ENCODE data around the gene RASAL2. TPM values are rescaled to one million over a fixed set of nuclear protein-coding genes. Genes with fewer than 3 reads are reported as not detected.

Gene RASAL2
- total RNA-seq, 1 experiment from 2014 or later = 31.6 TPM

- ChIA-PET POLR2A (no interaction called here), CTCF (no interaction called here)
- H3K36me3 ChIP-seq (ENCODE audit: control insufficient read depth, insufficient read depth, low read length) = no peaks in the 10 kb centered on the region
- in situ Hi-C loops (cut with HindIII; ENCODE audit: low pct_unique_long_range_greater_than_20kb, low sequenced_read_pairs) = no loop called here
- no peak overlapping the region for H3K4me3 ChIP-seq (ENCODE audit: low read depth in 2 of 2, low read length in 2 of 2)
- no TSS peak for BruUV-seq (replicated peaks)
- no peaks in the 10 kb centered on the region for H3K9me3 ChIP-seq (ENCODE audit: control insufficient read depth, insufficient read depth, low read depth, low read length)
- no peak for ATAC-seq
- intact Hi-C loops (cut with micrococcal nuclease; ENCODE audit: unreplicated experiment) = no loop called here
- TF ChIP-seq SIN3A (IDR thresholded peaks at IDR 0.05; ENCODE audit: borderline replicate concordance, insufficient read depth, low read depth, low read length) (no peak), TCF7L2 (IDR thresholded peaks at IDR 0.05; ENCODE audit: low read depth, low read length) (no peak), POLR2AphosphoS5 (IDR thresholded peaks at IDR 0.05; ENCODE audit: low read depth, low read length) (no peak)
- TF ChIP-seq, protein P1, sequence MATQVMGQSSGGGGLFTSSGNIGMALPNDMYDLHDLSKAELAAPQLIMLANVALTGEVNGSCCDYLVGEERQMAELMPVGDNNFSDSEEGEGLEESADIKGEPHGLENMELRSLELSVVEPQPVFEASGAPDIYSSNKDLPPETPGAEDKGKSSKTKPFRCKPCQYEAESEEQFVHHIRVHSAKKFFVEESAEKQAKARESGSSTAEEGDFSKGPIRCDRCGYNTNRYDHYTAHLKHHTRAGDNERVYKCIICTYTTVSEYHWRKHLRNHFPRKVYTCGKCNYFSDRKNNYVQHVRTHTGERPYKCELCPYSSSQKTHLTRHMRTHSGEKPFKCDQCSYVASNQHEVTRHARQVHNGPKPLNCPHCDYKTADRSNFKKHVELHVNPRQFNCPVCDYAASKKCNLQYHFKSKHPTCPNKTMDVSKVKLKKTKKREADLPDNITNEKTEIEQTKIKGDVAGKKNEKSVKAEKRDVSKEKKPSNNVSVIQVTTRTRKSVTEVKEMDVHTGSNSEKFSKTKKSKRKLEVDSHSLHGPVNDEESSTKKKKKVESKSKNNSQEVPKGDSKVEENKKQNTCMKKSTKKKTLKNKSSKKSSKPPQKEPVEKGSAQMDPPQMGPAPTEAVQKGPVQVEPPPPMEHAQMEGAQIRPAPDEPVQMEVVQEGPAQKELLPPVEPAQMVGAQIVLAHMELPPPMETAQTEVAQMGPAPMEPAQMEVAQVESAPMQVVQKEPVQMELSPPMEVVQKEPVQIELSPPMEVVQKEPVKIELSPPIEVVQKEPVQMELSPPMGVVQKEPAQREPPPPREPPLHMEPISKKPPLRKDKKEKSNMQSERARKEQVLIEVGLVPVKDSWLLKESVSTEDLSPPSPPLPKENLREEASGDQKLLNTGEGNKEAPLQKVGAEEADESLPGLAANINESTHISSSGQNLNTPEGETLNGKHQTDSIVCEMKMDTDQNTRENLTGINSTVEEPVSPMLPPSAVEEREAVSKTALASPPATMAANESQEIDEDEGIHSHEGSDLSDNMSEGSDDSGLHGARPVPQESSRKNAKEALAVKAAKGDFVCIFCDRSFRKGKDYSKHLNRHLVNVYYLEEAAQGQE (IDR thresholded peaks at IDR 0.05; ENCODE audit: insufficient read depth in 1 of 2, low read depth in 2 of 2, low read length in 1 of 2) = no peak
- TF ChIP-seq, protein P2, sequence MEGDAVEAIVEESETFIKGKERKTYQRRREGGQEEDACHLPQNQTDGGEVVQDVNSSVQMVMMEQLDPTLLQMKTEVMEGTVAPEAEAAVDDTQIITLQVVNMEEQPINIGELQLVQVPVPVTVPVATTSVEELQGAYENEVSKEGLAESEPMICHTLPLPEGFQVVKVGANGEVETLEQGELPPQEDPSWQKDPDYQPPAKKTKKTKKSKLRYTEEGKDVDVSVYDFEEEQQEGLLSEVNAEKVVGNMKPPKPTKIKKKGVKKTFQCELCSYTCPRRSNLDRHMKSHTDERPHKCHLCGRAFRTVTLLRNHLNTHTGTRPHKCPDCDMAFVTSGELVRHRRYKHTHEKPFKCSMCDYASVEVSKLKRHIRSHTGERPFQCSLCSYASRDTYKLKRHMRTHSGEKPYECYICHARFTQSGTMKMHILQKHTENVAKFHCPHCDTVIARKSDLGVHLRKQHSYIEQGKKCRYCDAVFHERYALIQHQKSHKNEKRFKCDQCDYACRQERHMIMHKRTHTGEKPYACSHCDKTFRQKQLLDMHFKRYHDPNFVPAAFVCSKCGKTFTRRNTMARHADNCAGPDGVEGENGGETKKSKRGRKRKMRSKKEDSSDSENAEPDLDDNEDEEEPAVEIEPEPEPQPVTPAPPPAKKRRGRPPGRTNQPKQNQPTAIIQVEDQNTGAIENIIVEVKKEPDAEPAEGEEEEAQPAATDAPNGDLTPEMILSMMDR (IDR thresholded peaks at IDR 0.05) = no peak
- no peak for DNase-seq (ENCODE audit: low read depth, low spot score)
- no peak overlapping the region for H3K27ac ChIP-seq (ENCODE audit: low read length)
- H3K4me1 ChIP-seq (ENCODE audit: control insufficient read depth, insufficient read depth, low read length) = no peaks in the 10 kb centered on the region
- H3K27me3 ChIP-seq (ENCODE audit: control insufficient read depth, insufficient read depth, low read length) = no peaks in the 10 kb centered on the region
These were observed 27.5 kb upstream of the RASAL2 start for GRCh38 chr1:178066296-178066907.

- H3K27ac ChIP-seq (ENCODE audit: low read length) = no peak overlapping the region
- POLR2A ChIA-PET = no interaction called here
- H3K4me1 ChIP-seq (ENCODE audit: control insufficient read depth, insufficient read depth, low read length) = no peaks in the 10 kb centered on the region
- no TSS peak for BruUV-seq (replicated peaks)
- H3K36me3 ChIP-seq (ENCODE audit: control insufficient read depth, insufficient read depth, low read length) = no peaks in the 10 kb centered on the region
- CTCF ChIA-PET = no interaction called here
- DNase-seq (ENCODE audit: low read depth, low spot score) (no peak), ATAC-seq (no peak)
- intact Hi-C loops (cut with micrococcal nuclease; ENCODE audit: unreplicated experiment) = no loop called here
- H3K9me3 ChIP-seq (ENCODE audit: control insufficient read depth, insufficient read depth, low read depth, low read length) = no peaks in the 10 kb centered on the region
- TF ChIP-seq, protein P2 (IDR thresholded peaks at IDR 0.05) = no peak
- in situ Hi-C loops (cut with HindIII; ENCODE audit: low pct_unique_long_range_greater_than_20kb, low sequenced_read_pairs) = no loop called here
- no peak overlapping the region for H3K4me3 ChIP-seq (ENCODE audit: low read depth in 2 of 2, low read length in 2 of 2)
- no peaks in the 10 kb centered on the region for H3K27me3 ChIP-seq (ENCODE audit: control insufficient read depth, insufficient read depth, low read length)
These were observed 26.8 kb upstream of the RASAL2 start for GRCh38 chr1:178066908-178067614.
